Stimulated activated CD8-positive, alpha-beta memory T cell treated with anti-CD3 and anti-CD28 coated beads, Interleukin-15, amount 100 ng/mL, for 4 hours (primary cell): ENCODE results near the gene MSX2.
"Not testable (repeated sequence)": the region's sequence is repeated elsewhere in the genome, so short reads cannot be mapped to it uniquely, and the experiment has no call there.

Source experiments
- DNase-seq, 2 donors: peaks; one replicate each; pipeline ENCODE4 v3.0.0-alpha.2; 2020; ENCODE audit warnings: low read depth in 2 of 2

Gene MSX2

GRCh38 chr5:174733091-174733690 is 8.8 kb downstream of the MSX2 start:
- DNase-seq, result no peak

GRCh38 chr5:174733836-174734235 is 9.5 kb downstream of the MSX2 start:
- no peak for DNase-seq

GRCh38 chr5:174734571-174735497 is 10.5 kb downstream of the MSX2 start:
- no peak for DNase-seq

GRCh38 chr5:174735498-174736330 is 11.3 kb downstream of the MSX2 start:
- DNase-seq, result no peak

- DNase-seq, result no peak
These were observed 11.9 kb downstream of the MSX2 start for GRCh38 chr5:174736331-174736721.

- no peak for DNase-seq
These were observed 12.4 kb downstream of the MSX2 start for GRCh38 chr5:174736777-174737176.

- DNase-seq, result no peak
These were observed 12.9 kb downstream of the MSX2 start for GRCh38 chr5:174737330-174737729.

- no peak for DNase-seq
These were observed 17.0 kb downstream of the MSX2 start for GRCh38 chr5:174741352-174741751.

GRCh38 chr5:174744896-174745295 is 20.5 kb downstream of the MSX2 start:
- no peak for DNase-seq

GRCh38 chr5:174745590-174746103 is 21.3 kb downstream of the MSX2 start:
- no peak for DNase-seq

GRCh38 chr5:174750711-174751110 is 26.3 kb downstream of the MSX2 start:
- DNase-seq, result no peak

GRCh38 chr5:174751154-174752000 is 27.0 kb downstream of the MSX2 start:
- DNase-seq, result no peak

GRCh38 chr5:174752121-174752520 is 27.7 kb downstream of the MSX2 start:
- no peak for DNase-seq

- DNase-seq, result no peak
These were observed 30.7 kb downstream of the MSX2 start for GRCh38 chr5:174755106-174755505.

GRCh38 chr5:174759091-174759490 is 34.7 kb downstream of the MSX2 start:
- no peak for DNase-seq

- no peak for DNase-seq
These were observed 36.3 kb downstream of the MSX2 start for GRCh38 chr5:174760721-174761120.

GRCh38 chr5:174761341-174761740 is 37.0 kb downstream of the MSX2 start:
- not testable (repeated sequence) for DNase-seq

GRCh38 chr5:174764309-174764708 is 39.9 kb downstream of the MSX2 start:
- no peak for DNase-seq

GRCh38 chr5:174765540-174765939 is 41.2 kb downstream of the MSX2 start:
- DNase-seq, result no peak

- no peak for DNase-seq
These were observed 43.3 kb downstream of the MSX2 start for GRCh38 chr5:174767670-174768069.

- no peak for DNase-seq
These were observed 44.6 kb downstream of the MSX2 start for GRCh38 chr5:174769005-174769404.
